Endothelial cell (in vitro differentiated cells): ENCODE results near the gene IL19. TPM values are rescaled to one million over a fixed set of nuclear protein-coding genes. Genes with fewer than 3 reads are reported as not detected.

ENCODE experiments used
- DNase-seq: peaks from one replicate; pipeline ENCODE4 v3.0.0; 2021; ENCODE audit warnings: low spot score
- H3K27ac Mint-ChIP-seq: one replicate; pipeline ENCODE4 v1.8.0; 2021; ENCODE audit warnings: mixed read lengths, inconsistent platforms; ENCODE audit not compliant: unreplicated experiment
- H3K27me3 Mint-ChIP-seq: one replicate; pipeline ENCODE4 v1.8.0; 2021; ENCODE audit warnings: mild to moderate bottlenecking, moderate library complexity, mixed read lengths, inconsistent platforms; ENCODE audit not compliant: unreplicated experiment
- H3K36me3 Mint-ChIP-seq: one replicate; pipeline ENCODE4 v1.8.0; 2021; ENCODE audit warnings: mild to moderate bottlenecking, low read depth, mixed read lengths, inconsistent platforms; ENCODE audit not compliant: unreplicated experiment
- H3K4me1 Mint-ChIP-seq: one replicate; pipeline ENCODE4 v1.8.0; 2021; ENCODE audit warnings: mild to moderate bottlenecking, mixed read lengths, inconsistent platforms; ENCODE audit not compliant: unreplicated experiment
- H3K4me3 Mint-ChIP-seq: one replicate; pipeline ENCODE4 v1.8.0; 2021; ENCODE audit warnings: mild to moderate bottlenecking, mixed read lengths, inconsistent platforms; ENCODE audit not compliant: unreplicated experiment
- H3K9me3 Mint-ChIP-seq: one replicate; pipeline ENCODE4 v1.8.0; 2021; ENCODE audit warnings: mixed read lengths, inconsistent platforms; ENCODE audit not compliant: unreplicated experiment
- total RNA-seq: library from RNA; stranded (reverse); fragmentation: NEBNext Ultra II Directional; extraction: Animal tissue kit (Norgen Biotek cat#: 25700); gene quantifications from one replicate; pipeline ENCODE4 v1.2.1, GENCODE V29; 2021; ENCODE audit not compliant: unreplicated experiment
- TF ChIP-seq, protein P1 (sequence below): fragments of 200-600 bp; sonication (generic); IDR thresholded peaks from one replicate; pipeline ENCODE4 v1.5.0; 2021; ENCODE audit warnings: antibody characterized with exemption; ENCODE audit not compliant: unreplicated experiment

Gene IL19
- total RNA-seq, 1 donor from 2014 or later, result not detected

GRCh38 chr1:206800891-206801290 is 30.3 kb downstream of the IL19 start:
- no peak for DNase-seq
- H3K4me1 Mint-ChIP-seq, result peaks cover 13% of the 10 kb centered on the region
- no peaks in the 10 kb centered on the region for H3K9me3 Mint-ChIP-seq
- TF ChIP-seq, protein P1, sequence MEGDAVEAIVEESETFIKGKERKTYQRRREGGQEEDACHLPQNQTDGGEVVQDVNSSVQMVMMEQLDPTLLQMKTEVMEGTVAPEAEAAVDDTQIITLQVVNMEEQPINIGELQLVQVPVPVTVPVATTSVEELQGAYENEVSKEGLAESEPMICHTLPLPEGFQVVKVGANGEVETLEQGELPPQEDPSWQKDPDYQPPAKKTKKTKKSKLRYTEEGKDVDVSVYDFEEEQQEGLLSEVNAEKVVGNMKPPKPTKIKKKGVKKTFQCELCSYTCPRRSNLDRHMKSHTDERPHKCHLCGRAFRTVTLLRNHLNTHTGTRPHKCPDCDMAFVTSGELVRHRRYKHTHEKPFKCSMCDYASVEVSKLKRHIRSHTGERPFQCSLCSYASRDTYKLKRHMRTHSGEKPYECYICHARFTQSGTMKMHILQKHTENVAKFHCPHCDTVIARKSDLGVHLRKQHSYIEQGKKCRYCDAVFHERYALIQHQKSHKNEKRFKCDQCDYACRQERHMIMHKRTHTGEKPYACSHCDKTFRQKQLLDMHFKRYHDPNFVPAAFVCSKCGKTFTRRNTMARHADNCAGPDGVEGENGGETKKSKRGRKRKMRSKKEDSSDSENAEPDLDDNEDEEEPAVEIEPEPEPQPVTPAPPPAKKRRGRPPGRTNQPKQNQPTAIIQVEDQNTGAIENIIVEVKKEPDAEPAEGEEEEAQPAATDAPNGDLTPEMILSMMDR, result no peak
- H3K36me3 Mint-ChIP-seq, result no peaks in the 10 kb centered on the region
- no peak overlapping the region for H3K27ac Mint-ChIP-seq
- peaks cover 11% of the 10 kb centered on the region for H3K27me3 Mint-ChIP-seq
- H3K4me3 Mint-ChIP-seq, result no peak overlapping the region

- Mint-ChIP-seq H3K4me1 (peaks cover 13% of the 10 kb centered on the region), H3K36me3 (no peaks in the 10 kb centered on the region), H3K9me3 (no peaks in the 10 kb centered on the region), H3K4me3 (no peak overlapping the region), H3K27me3 (peaks cover 11% of the 10 kb centered on the region), H3K27ac (no peak overlapping the region)
- TF ChIP-seq, protein P1, result no peak
- DNase-seq, result no peak
Observed at GRCh38 chr1:206801467-206801866, 30.9 kb downstream of the IL19 start.

DNA sequence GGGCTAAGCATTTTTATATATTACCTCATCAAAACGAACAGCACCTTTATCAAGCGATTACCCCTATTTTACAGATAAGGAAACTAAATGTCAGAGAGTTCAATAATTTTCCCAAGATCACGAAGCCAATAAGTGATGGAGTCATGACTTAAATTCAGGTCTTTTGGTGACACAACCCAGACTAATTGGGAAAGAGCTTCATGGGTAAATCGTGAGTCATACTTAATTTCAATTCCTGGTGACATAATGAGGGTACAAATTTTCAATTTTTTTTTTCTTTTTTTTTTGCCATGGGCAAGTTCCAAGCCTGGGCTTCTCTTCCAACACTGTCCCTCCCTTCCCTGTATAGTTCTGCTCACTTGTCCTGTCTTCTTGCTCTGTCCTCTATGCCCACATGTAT is 31.8 kb downstream of the IL19 start:
- no peak for DNase-seq
- H3K27me3 Mint-ChIP-seq, result peaks cover 11% of the 10 kb centered on the region
- no peak overlapping the region for H3K4me3 Mint-ChIP-seq
- H3K4me1 Mint-ChIP-seq, result peaks cover 13% of the 10 kb centered on the region
- H3K27ac Mint-ChIP-seq, result no peak overlapping the region
- TF ChIP-seq, protein P1, result no peak
- no peaks in the 10 kb centered on the region for H3K36me3 Mint-ChIP-seq
- H3K9me3 Mint-ChIP-seq, result no peaks in the 10 kb centered on the region

- Mint-ChIP-seq H3K36me3 (no peaks in the 10 kb centered on the region), H3K27me3 (peaks cover 12% of the 10 kb centered on the region), H3K4me1 (peaks cover 13% of the 10 kb centered on the region), H3K4me3 (no peak overlapping the region), H3K9me3 (no peaks in the 10 kb centered on the region), H3K27ac (no peak overlapping the region)
- DNase-seq, result no peak
- TF ChIP-seq, protein P1, result no peak
Observed at GRCh38 chr1:206803221-206803730, 32.7 kb downstream of the IL19 start.

DNA sequence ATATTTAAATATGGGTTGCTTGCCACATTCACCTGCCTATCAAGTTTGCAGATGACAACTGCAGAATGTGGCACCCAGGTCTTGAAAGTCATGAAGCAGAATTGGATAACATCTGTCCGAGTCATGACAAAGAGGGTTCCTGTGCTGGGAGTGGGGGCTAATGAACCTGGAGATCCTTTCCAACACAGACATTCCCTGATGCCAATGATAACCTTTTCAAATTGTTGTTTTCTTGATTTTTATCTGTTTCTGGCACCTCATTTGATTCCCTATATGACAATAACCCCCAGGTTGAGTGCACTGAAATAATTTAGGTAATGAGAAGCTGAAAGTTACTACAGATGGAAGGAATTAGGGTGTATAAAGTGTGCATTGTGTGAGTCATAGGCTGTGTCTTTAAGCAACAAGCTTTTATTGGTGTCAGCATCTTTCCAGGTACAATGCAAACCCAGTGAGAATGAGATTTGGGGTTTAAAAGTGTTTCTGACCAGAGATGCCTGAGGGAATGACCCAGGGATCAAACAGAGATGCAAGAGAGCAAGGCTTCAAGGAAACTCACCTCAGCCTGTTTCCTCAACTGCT is 33.7 kb downstream of the IL19 start:
- no peak for DNase-seq
- Mint-ChIP-seq H3K36me3 (no peaks in the 10 kb centered on the region), H3K9me3 (no peaks in the 10 kb centered on the region), H3K4me1 (peaks cover 13% of the 10 kb centered on the region), H3K4me3 (no peak overlapping the region), H3K27me3 (peaks cover 5% of the 10 kb centered on the region), H3K27ac (no peak overlapping the region)
- TF ChIP-seq, protein P1, result no peak
